ENCODE results near the gene DMXL1.

Gene DMXL1

GRCh38 chr5:119274030-119274766 lies 203.3 kb downstream of the DMXL1 start:
- DNase-seq (ENCODE audit: low read depth): no peak
- TF ChIP-seq CTCF (IDR thresholded peaks at IDR 0.05; ENCODE audit: low read length, missing control alignments): no peak
- no peak overlapping the region for H3K4me3 ChIP-seq (replicated peaks; ENCODE audit: low read depth, low read length)

- H3K4me3 ChIP-seq (replicated peaks; ENCODE audit: low read depth, low read length): no peak overlapping the region
- peak; percentile 75 for DNase-seq (ENCODE audit: low read depth)
- no peak for TF ChIP-seq CTCF (IDR thresholded peaks at IDR 0.05; ENCODE audit: low read length, missing control alignments)
Observed at GRCh38 chr5:119274767-119275130, 203.9 kb downstream of the DMXL1 start.

GRCh38 chr5:119275146-119275545 lies 204.3 kb downstream of the DMXL1 start:
- peak; percentile 34 for DNase-seq (ENCODE audit: low read depth)
- TF ChIP-seq CTCF (IDR thresholded peaks at IDR 0.05; ENCODE audit: low read length, missing control alignments): no peak
- no peak overlapping the region for H3K4me3 ChIP-seq (replicated peaks; ENCODE audit: low read depth, low read length)

GRCh38 chr5:119275601-119276173 lies 204.8 kb downstream of the DMXL1 start:
- H3K4me3 ChIP-seq (replicated peaks; ENCODE audit: low read depth, low read length): no peak overlapping the region
- TF ChIP-seq CTCF (IDR thresholded peaks at IDR 0.05; ENCODE audit: low read length, missing control alignments): no peak
- DNase-seq (ENCODE audit: low read depth): no peak

- no peak overlapping the region for H3K4me3 ChIP-seq (replicated peaks; ENCODE audit: low read depth, low read length)
- DNase-seq (ENCODE audit: low read depth): no peak
- TF ChIP-seq CTCF (IDR thresholded peaks at IDR 0.05; ENCODE audit: low read length, missing control alignments): no peak
Observed at GRCh38 chr5:119276978-119277377, 206.1 kb downstream of the DMXL1 start.

GRCh38 chr5:119279093-119279492 lies 208.2 kb downstream of the DMXL1 start:
- H3K4me3 ChIP-seq (replicated peaks; ENCODE audit: low read depth, low read length): no peak overlapping the region
- no peak for TF ChIP-seq CTCF (IDR thresholded peaks at IDR 0.05; ENCODE audit: low read length, missing control alignments)
- DNase-seq (ENCODE audit: low read depth): no peak

GRCh38 chr5:119280380-119280779 lies 209.5 kb downstream of the DMXL1 start:
- no peak overlapping the region for H3K4me3 ChIP-seq (replicated peaks; ENCODE audit: low read depth, low read length)
- no peak for DNase-seq (ENCODE audit: low read depth)
- no peak for TF ChIP-seq CTCF (IDR thresholded peaks at IDR 0.05; ENCODE audit: low read length, missing control alignments)

Measured in fibroblast of pulmonary artery (primary cell).